ENCODE results near the gene ZNF133.

ZNF133 gene

GRCh38 chr20:18250217-18250616 lies 38.1 kb upstream of the ZNF133 start:
- Histone ChIP-seq H3K9ac (ENCODE audit: low read length) (no peak overlapping the region), H2AFZ (ENCODE audit: low read depth, low read length, severe bottlenecking) (no peak overlapping the region), H3K9me3 (ENCODE audit: insufficient read depth, low read length) (no peaks in the 10 kb centered on the region), H3K36me3 (ENCODE audit: low read length) (no peaks in the 10 kb centered on the region), H3K27ac (ENCODE audit: low read depth, low read length) (no peak overlapping the region), H4K20me1 (ENCODE audit: low read depth, low read length) (no peaks in the 10 kb centered on the region), H3K4me2 (ENCODE audit: low read depth, low read length, poor library complexity, severe bottlenecking) (no peak overlapping the region), H3K4me3 (ENCODE audit: insufficient read depth, low read length, poor library complexity, severe bottlenecking) (no peak overlapping the region), H3K27me3 (ENCODE audit: low read length) (no peaks in the 10 kb centered on the region), H3K9me2 (replicated peaks; ENCODE audit: insufficient read depth, low read length) (no peaks in the 10 kb centered on the region), H3F3A (ENCODE audit: insufficient read depth) (no peaks in the 10 kb centered on the region), H3K79me2 (ENCODE audit: insufficient read depth, low read length) (no peaks in the 10 kb centered on the region)
- TF ChIP-seq EZH2phosphoT487 (conservative IDR thresholded peaks at IDR 0.05; ENCODE audit: low read length) (no peak), CTCF (IDR thresholded peaks at IDR 0.05; ENCODE audit: insufficient read depth, low read length, poor library complexity, severe bottlenecking) (no peak)

- TF ChIP-seq EZH2phosphoT487 (conservative IDR thresholded peaks at IDR 0.05; ENCODE audit: low read length), result no peak
- TF ChIP-seq CTCF (IDR thresholded peaks at IDR 0.05; ENCODE audit: insufficient read depth, low read length, poor library complexity, severe bottlenecking), result no peak
- Histone ChIP-seq H3K4me3 (ENCODE audit: insufficient read depth, low read length, poor library complexity, severe bottlenecking) (no peak overlapping the region), H4K20me1 (ENCODE audit: low read depth, low read length) (no peaks in the 10 kb centered on the region), H3K79me2 (ENCODE audit: insufficient read depth, low read length) (no peaks in the 10 kb centered on the region), H2AFZ (ENCODE audit: low read depth, low read length, severe bottlenecking) (no peak overlapping the region), H3K9me2 (replicated peaks; ENCODE audit: insufficient read depth, low read length) (no peaks in the 10 kb centered on the region), H3F3A (ENCODE audit: insufficient read depth) (no peaks in the 10 kb centered on the region), H3K27ac (ENCODE audit: low read depth, low read length) (no peak overlapping the region), H3K27me3 (ENCODE audit: low read length) (no peaks in the 10 kb centered on the region), H3K36me3 (ENCODE audit: low read length) (no peaks in the 10 kb centered on the region), H3K9ac (ENCODE audit: low read length) (no peak overlapping the region), H3K4me2 (ENCODE audit: low read depth, low read length, poor library complexity, severe bottlenecking) (no peak overlapping the region), H3K9me3 (ENCODE audit: insufficient read depth, low read length) (no peaks in the 10 kb centered on the region)
Measured at GRCh38 chr20:18252597-18253451, 35.5 kb upstream of the ZNF133 start.

DNA sequence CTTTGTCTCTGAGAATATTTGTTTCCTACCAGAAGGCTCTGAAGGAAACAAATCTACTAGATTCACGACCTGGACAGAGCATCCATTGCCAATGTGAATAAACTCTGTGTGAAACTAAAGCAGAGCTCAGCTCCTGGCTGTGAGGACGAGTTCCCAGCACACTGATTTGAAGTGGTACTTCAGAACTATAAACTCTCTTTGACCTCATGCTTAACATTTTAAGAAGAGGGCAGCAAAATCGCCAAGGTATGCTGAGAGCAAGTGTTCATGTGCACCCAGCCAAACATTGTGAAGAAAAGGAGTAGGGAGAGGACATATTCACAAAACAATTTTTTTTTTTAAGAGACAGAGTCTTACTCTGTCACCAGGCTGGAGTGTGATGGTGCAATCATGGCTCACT lies 33.7 kb upstream of the ZNF133 start:
- no peaks in the 10 kb centered on the region for H3K9me3 ChIP-seq (ENCODE audit: insufficient read depth, low read length)
- no peak overlapping the region for H3K4me2 ChIP-seq (ENCODE audit: low read depth, low read length, poor library complexity, severe bottlenecking)
- H3K27me3 ChIP-seq (ENCODE audit: low read length), result no peaks in the 10 kb centered on the region
- no peak overlapping the region for H3K9ac ChIP-seq (ENCODE audit: low read length)
- H3K27ac ChIP-seq (ENCODE audit: low read depth, low read length), result no peak overlapping the region
- no peaks in the 10 kb centered on the region for H3K79me2 ChIP-seq (ENCODE audit: insufficient read depth, low read length)
- H3K36me3 ChIP-seq (ENCODE audit: low read length), result no peaks in the 10 kb centered on the region
- TF ChIP-seq EZH2phosphoT487 (conservative IDR thresholded peaks at IDR 0.05; ENCODE audit: low read length), result no peak
- TF ChIP-seq CTCF (IDR thresholded peaks at IDR 0.05; ENCODE audit: insufficient read depth, low read length, poor library complexity, severe bottlenecking), result no peak
- H3K9me2 ChIP-seq (replicated peaks; ENCODE audit: insufficient read depth, low read length), result no peaks in the 10 kb centered on the region
- H3K4me3 ChIP-seq (ENCODE audit: insufficient read depth, low read length, poor library complexity, severe bottlenecking), result no peak overlapping the region
- H3F3A ChIP-seq (ENCODE audit: insufficient read depth), result no peaks in the 10 kb centered on the region
- H4K20me1 ChIP-seq (ENCODE audit: low read depth, low read length), result no peaks in the 10 kb centered on the region
- no peak overlapping the region for H2AFZ ChIP-seq (ENCODE audit: low read depth, low read length, severe bottlenecking)
